Fibroblast of lung (primary cell): Measurements from ENCODE around the gene TSNAX. TPM values are rescaled to one million over a fixed set of nuclear protein-coding genes. Genes with fewer than 3 reads are reported as not detected.

Experiments used
- DNase-seq, 2 donors: peaks; one replicate each; pipeline versions ENCODE4 v3.0.0 to v3.0.0-alpha.2; 2010; ENCODE audit warnings: low read depth in 2 of 2
- H2AFZ ChIP-seq: 2 replicates; pipeline ENCODE4 v1.5.1; 2012; ENCODE audit warnings: low read length, control low read depth, inconsistent platforms
- H3K27ac ChIP-seq: 2 replicates; pipeline ENCODE4 v1.5.1; 2011; ENCODE audit warnings: low read length, control low read depth; ENCODE audit not compliant: insufficient read depth
- H3K27me3 ChIP-seq: 2 replicates; pipeline ENCODE4 v1.5.1; 2011; ENCODE audit warnings: mild to moderate bottlenecking, low read length; ENCODE audit not compliant: control insufficient read depth, insufficient read depth
- H3K36me3 ChIP-seq: 2 replicates; pipeline ENCODE4 v1.5.1; 2011; ENCODE audit warnings: low read length; ENCODE audit not compliant: control insufficient read depth, insufficient read depth
- H3K4me1 ChIP-seq: 2 replicates; pipeline ENCODE4 v1.5.1; 2011; ENCODE audit warnings: low read length; ENCODE audit not compliant: control insufficient read depth, insufficient read depth; ENCODE audit errors: extremely low read depth
- H3K4me2 ChIP-seq: 2 replicates; pipeline ENCODE4 v1.5.1; 2011; ENCODE audit warnings: low read length, control low read depth; ENCODE audit not compliant: insufficient read depth; ENCODE audit errors: extremely low read depth
- H3K4me3 ChIP-seq, 4 experiments: fragments of 200-600 bp in 1 of 4; sonication (generic) in 1 of 4; replicated peaks in 1 of 4; 2 replicates each; pipeline ENCODE4 v1.5.1; 2011 to 2016; ENCODE audit warnings: low read length in 4 of 4, low read depth in 3 of 4, mild to moderate bottlenecking in 3 of 4, control low read depth in 2 of 4, inconsistent platforms in 1 of 4, mixed read lengths in 1 of 4; ENCODE audit not compliant: insufficient read depth in 1 of 4; ENCODE audit errors: control extremely low read depth in 1 of 4
- H3K79me2 ChIP-seq: 2 replicates; pipeline ENCODE4 v1.5.1; 2012; ENCODE audit warnings: mild to moderate bottlenecking, low read length, inconsistent platforms; ENCODE audit not compliant: control insufficient read depth, insufficient read depth
- H3K9ac ChIP-seq: 2 replicates; pipeline ENCODE4 v1.5.1; 2011; ENCODE audit warnings: mild to moderate bottlenecking, low read length, control low read depth; ENCODE audit not compliant: insufficient read depth
- H3K9me3 ChIP-seq: 2 replicates; pipeline ENCODE4 v1.5.1; 2012; ENCODE audit warnings: low read depth, low read length; ENCODE audit not compliant: control insufficient read depth, insufficient read depth
- H4K20me1 ChIP-seq: 2 replicates; pipeline ENCODE4 v1.5.1; 2011; ENCODE audit warnings: low read length; ENCODE audit not compliant: control insufficient read depth, insufficient read depth; ENCODE audit errors: extremely low read depth
- EZH2 ChIP-seq: IDR thresholded peaks from 2 replicates; pipeline ENCODE4 v1.5.1; 2012; ENCODE audit warnings: low read length, control low read depth, mild to moderate bottlenecking; ENCODE audit errors: missing control alignments
- polyA plus RNA-seq, 2 donors: library from polyadenylated mRNA; depleted of rRNA in 1 of 2; stranded (reverse) in 1 of 2; unstranded in 1 of 2; fragments of >200 nt; gene quantifications; 2 replicates each; pipeline ENCODE4 v1.2.1, GENCODE V29; 2011 to 2012; ENCODE audit warnings: missing spikeins in 1 of 2
- total RNA-seq: library from RNA; depleted of rRNA; stranded (reverse); fragments of >200 nt; gene quantifications from 2 replicates; pipeline ENCODE4 v1.2.1, GENCODE V29; 2014
- TF ChIP-seq, protein P1 (sequence below), 2 donors: IDR thresholded peaks in 1 of 2; conservative IDR thresholded peaks in 1 of 2; 1 replicate in 1 of 2; 2 replicates in 1 of 2; pipeline ENCODE4 v1.5.1; 2011 to 2012; ENCODE audit warnings: low read length in 2 of 2, control low read depth in 1 of 2, inconsistent platforms in 1 of 2, low read depth in 1 of 2, mild to moderate bottlenecking in 1 of 2

TSNAX gene
- total and polyA plus RNA-seq, 2 donors (not counting 1 experiment from before 2014, with no cell fraction given), result 30.2 to 46.3 TPM

DNA sequence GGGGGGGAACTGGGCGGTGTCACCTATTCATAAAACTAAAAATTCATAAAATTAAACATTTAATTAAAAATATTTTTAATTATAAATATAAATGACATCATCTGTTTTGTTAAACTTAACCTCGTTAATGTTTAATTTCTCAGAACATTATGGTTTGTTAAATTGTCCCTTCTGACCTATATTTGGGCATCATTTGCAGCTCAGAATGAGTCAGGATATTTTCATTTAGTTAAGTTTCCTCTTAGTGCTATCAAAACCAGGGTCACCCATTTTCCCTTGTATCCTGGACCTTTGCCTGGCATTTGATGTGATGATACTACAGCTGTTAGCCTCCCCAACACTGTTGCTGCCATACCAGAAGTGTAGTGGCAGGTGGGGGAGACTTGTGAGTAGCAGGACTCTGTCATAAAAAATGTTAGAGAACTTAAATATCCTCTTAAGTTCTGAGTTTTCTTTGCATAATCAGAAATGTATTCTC is 30.3 kb downstream of the TSNAX start:
- Histone ChIP-seq H3K27ac (no peak overlapping the region), H3K36me3 (no peaks in the 10 kb centered on the region), H3K79me2 (no peaks in the 10 kb centered on the region), H3K27me3 (no peaks in the 10 kb centered on the region), H3K9ac (no peak overlapping the region), H4K20me1 (no peaks in the 10 kb centered on the region), H3K4me1 (peaks cover 5% of the 10 kb centered on the region), H2AFZ (no peak overlapping the region), H3K9me3 (no peaks in the 10 kb centered on the region), H3K4me2 (no peak overlapping the region), H3K4me3 (no peak overlapping the region)
- peak; percentile 2 to 8 for DNase-seq
- no peak for TF ChIP-seq EZH2
- TF ChIP-seq, protein P1, sequence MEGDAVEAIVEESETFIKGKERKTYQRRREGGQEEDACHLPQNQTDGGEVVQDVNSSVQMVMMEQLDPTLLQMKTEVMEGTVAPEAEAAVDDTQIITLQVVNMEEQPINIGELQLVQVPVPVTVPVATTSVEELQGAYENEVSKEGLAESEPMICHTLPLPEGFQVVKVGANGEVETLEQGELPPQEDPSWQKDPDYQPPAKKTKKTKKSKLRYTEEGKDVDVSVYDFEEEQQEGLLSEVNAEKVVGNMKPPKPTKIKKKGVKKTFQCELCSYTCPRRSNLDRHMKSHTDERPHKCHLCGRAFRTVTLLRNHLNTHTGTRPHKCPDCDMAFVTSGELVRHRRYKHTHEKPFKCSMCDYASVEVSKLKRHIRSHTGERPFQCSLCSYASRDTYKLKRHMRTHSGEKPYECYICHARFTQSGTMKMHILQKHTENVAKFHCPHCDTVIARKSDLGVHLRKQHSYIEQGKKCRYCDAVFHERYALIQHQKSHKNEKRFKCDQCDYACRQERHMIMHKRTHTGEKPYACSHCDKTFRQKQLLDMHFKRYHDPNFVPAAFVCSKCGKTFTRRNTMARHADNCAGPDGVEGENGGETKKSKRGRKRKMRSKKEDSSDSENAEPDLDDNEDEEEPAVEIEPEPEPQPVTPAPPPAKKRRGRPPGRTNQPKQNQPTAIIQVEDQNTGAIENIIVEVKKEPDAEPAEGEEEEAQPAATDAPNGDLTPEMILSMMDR (conservative IDR thresholded peaks at IDR 0.05 in 1 of 2, IDR thresholded peaks at IDR 0.05 in 1 of 2; ENCODE audit: low read depth in 1 of 2, low read length in 2 of 2), result no peak

DNA sequence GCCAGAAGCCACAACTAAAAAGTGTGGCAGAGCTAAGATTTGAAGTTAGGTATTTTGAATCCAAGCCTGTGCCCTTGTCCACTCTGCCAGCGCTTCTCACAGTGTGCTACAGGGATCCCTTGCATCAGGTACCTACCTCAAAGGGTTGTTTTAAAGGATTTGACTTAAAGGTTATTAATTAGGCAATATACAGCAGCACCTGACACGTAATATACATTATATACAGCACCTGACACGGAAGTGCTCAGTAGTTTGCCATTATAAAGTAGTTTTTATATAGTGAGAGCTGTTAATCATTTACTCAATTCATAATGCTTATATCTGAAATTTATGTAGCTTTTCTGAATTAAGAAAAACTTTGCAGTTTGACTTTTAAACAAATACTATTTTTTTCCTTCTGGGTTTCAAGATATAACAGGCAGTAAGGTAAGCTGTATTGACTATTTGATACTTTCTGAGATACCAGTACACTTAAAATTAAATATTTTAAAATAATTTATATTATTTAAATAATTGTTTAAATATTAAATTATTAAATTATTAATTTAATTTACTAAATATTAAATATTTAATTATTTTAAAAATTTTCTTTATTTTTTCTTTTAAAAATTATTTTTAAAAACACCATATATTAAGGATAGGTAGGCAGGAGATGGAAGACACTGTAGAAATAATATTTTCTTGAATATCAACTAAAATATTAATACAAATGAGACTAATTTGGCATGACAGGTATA is 33.3 kb downstream of the TSNAX start:
- H3K9ac ChIP-seq, result no peak overlapping the region
- TF ChIP-seq, protein P1 (conservative IDR thresholded peaks at IDR 0.05 in 1 of 2, IDR thresholded peaks at IDR 0.05 in 1 of 2; ENCODE audit: low read depth in 1 of 2, low read length in 2 of 2), result no peak
- TF ChIP-seq EZH2, result no peak

DNA sequence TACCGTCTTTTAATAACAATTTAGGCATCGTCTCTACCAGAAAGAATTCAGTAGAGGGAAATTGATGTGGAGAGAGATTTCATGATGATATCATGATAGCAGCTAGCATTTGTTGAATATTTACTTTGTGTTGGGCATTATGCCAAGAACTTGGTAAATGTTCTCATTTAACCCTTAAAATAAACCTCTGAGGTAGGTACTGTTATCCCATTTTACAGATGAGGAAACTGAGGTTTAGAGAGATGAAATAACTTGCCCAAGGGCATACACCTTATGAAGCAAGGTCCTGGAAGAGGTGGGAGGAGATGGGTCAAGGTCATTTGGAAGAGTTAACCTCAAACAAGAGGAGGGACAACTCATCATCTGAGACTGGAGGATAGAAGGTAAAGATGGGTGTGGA is 34.8 kb downstream of the TSNAX start:
- Histone ChIP-seq H3K4me3 (no peak overlapping the region), H3K36me3 (no peaks in the 10 kb centered on the region), H3K9me3 (no peaks in the 10 kb centered on the region), H3K79me2 (no peaks in the 10 kb centered on the region), H3K27ac (no peak overlapping the region), H4K20me1 (no peaks in the 10 kb centered on the region), H3K9ac (no peak overlapping the region), H2AFZ (no peak overlapping the region), H3K27me3 (no peaks in the 10 kb centered on the region), H3K4me1 (peaks cover 4% of the 10 kb centered on the region), H3K4me2 (no peak overlapping the region)
- TF ChIP-seq EZH2, result no peak
- TF ChIP-seq, protein P1 (conservative IDR thresholded peaks at IDR 0.05 in 1 of 2, IDR thresholded peaks at IDR 0.05 in 1 of 2; ENCODE audit: low read depth in 1 of 2, low read length in 2 of 2), result no peak
- peak in 1 of 2 donors; percentile 8 for DNase-seq

More for the DNA sequence above, 33.3 kb downstream of the TSNAX start:
- Histone ChIP-seq H3K4me1 (peaks cover 5% of the 10 kb centered on the region), H3K27me3 (no peaks in the 10 kb centered on the region), H3K4me2 (no peak overlapping the region), H3K27ac (no peak overlapping the region), H3K9me3 (no peaks in the 10 kb centered on the region), H3K79me2 (no peaks in the 10 kb centered on the region), H3K36me3 (no peaks in the 10 kb centered on the region), H4K20me1 (no peaks in the 10 kb centered on the region), H2AFZ (no peak overlapping the region), H3K4me3 (no peak overlapping the region)
- DNase-seq, result no peak
